ENCODE results near the gene CARD14.

Gene CARD14

GRCh38 chr17:80169784-80170500, at the start of gene CARD14:
CARD14 (plus strand) TSS chr17:80170030; CDS start chr17:80181439, 11,409 bp downstream.
- no peaks in the 10 kb centered on the region for H3K4me1 Mint-ChIP-seq (ENCODE audit: low read depth)
- H3K4me3 Mint-ChIP-seq, result no peak within 1 kb of the TSS
- no peaks in the 10 kb centered on the region for H3K36me3 Mint-ChIP-seq (ENCODE audit: low read depth)
- H3K27me3 Mint-ChIP-seq, result no peaks in the 10 kb centered on the region
- no peak within 1 kb of the TSS for H3K27ac Mint-ChIP-seq
- H3K9me3 Mint-ChIP-seq, result no peaks in the 10 kb centered on the region

DNA sequence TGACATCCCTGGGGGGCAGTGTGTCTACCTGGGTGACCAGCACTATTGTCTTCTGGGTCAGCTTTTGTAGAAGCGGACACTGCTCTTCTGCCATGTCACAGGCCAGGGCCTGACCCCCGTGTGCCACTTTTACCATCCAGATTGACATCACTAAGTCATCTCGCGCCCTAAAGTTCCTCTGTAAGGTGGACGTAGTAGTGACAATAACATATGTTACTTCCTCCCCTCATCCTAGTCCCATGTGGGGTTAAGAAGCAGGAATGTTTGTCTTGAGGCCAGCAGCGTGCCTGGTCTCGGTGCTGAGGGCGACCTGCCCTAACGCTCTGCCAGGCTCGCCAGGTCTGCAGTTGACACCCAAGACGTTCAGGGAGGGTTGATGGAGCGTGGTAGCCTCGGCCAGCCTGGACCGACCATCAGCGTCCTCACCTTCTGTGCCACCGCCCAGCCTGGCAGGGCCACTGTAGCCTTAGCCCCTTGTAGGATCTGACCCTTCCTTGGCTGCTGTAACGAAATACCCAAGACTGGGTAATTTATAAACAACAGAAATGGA, 47.7 kb upstream of the CARD14 start:
- no peak overlapping the region for H3K4me3 Mint-ChIP-seq
- H3K4me1 Mint-ChIP-seq (ENCODE audit: low read depth), result no peaks in the 10 kb centered on the region
- H3K9me3 Mint-ChIP-seq, result no peaks in the 10 kb centered on the region

DNA sequence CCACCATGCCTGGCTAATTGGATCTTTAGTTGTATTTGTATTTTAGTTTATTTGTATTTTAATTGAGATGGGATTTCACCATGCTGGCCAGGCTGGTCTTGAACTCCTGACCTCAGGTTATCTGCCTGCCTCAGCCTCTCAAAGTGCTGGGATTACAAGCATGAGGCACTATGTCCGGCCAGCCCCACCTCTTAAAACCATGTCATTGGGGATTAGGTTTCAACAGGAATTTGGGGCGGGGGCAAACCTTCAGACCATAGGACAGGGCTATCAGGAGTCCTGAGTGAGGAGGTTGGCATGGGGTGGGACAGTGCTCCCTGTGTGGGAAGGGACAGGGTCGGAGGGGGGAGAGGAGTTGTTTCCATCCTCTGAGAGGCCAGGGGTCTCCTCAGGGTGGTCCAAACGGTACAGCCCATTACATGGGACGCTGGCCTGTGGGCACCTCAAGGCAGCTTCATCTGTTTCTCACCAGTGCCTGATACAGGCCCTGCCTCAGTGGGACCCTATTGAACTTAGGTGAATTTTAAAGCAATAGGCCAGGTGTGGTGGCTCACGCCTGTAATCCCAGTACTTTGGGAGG, 46.8 kb upstream of the CARD14 start:
- peaks cover 13% of the 10 kb centered on the region for H3K27me3 Mint-ChIP-seq
- no peaks in the 10 kb centered on the region for H3K9me3 Mint-ChIP-seq
- H3K27ac Mint-ChIP-seq, result no peak overlapping the region
- H3K4me3 Mint-ChIP-seq, result no peak overlapping the region
- no peaks in the 10 kb centered on the region for H3K4me1 Mint-ChIP-seq (ENCODE audit: low read depth)
- no peaks in the 10 kb centered on the region for H3K36me3 Mint-ChIP-seq (ENCODE audit: low read depth)

More for the DNA sequence above, 47.7 kb upstream of the CARD14 start:
- Mint-ChIP-seq H3K36me3 (ENCODE audit: low read depth) (no peaks in the 10 kb centered on the region), H3K27me3 (peaks cover 7% of the 10 kb centered on the region), H3K27ac (no peak overlapping the region)

GRCh38 chr17:80123791-80124190, 46.0 kb upstream of the CARD14 start:
- no peaks in the 10 kb centered on the region for H3K4me1 Mint-ChIP-seq (ENCODE audit: low read depth)
- no peak overlapping the region for H3K4me3 Mint-ChIP-seq
- H3K27ac Mint-ChIP-seq, result no peak overlapping the region
- no peaks in the 10 kb centered on the region for H3K9me3 Mint-ChIP-seq
- H3K27me3 Mint-ChIP-seq, result peaks cover 19% of the 10 kb centered on the region
- no peaks in the 10 kb centered on the region for H3K36me3 Mint-ChIP-seq (ENCODE audit: low read depth)

DNA sequence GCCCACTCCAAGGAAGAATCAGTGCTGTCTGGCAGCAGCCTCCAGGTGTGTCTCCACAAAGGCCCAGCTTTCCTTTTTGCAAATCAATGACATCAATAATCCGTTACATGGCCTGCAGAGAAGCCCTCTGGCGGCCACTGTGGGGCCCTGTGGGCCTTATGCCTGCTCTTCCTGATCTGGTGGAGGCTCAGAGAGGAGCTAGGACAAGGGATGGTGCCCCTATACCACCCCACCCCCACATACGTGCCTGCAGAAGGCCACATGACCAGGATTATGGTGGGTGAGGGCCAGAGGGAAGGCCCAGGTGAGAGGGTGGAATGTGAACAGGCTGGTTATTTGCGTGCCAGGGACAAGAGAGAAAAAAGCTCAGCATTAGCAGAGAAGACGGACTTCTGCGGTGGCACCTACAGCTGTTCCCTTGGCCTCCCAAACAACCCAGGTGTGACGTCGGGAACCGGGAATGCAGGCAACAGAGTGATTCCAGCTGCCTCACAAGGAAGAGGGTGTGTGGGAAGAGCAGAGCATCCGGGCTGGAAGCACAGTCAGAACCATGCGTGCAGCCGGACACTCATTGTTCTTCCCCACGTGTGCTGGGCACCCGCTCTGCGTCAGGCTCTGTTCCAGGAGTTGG, 45.4 kb upstream of the CARD14 start:
- no peaks in the 10 kb centered on the region for H3K36me3 Mint-ChIP-seq (ENCODE audit: low read depth)
- H3K27ac Mint-ChIP-seq, result no peak overlapping the region
- no peak overlapping the region for H3K4me3 Mint-ChIP-seq
- peaks cover 24% of the 10 kb centered on the region for H3K27me3 Mint-ChIP-seq
- no peaks in the 10 kb centered on the region for H3K9me3 Mint-ChIP-seq
- H3K4me1 Mint-ChIP-seq (ENCODE audit: low read depth), result no peaks in the 10 kb centered on the region

GRCh38 chr17:80125656-80126448, 44.0 kb upstream of the CARD14 start:
- H3K9me3 Mint-ChIP-seq, result no peaks in the 10 kb centered on the region
- H3K27ac Mint-ChIP-seq, result no peak overlapping the region
- H3K27me3 Mint-ChIP-seq, result peaks cover 27% of the 10 kb centered on the region

GRCh38 chr17:80126449-80126715, 43.4 kb upstream of the CARD14 start:
- H3K36me3 Mint-ChIP-seq (ENCODE audit: low read depth), result no peaks in the 10 kb centered on the region
- peaks cover 27% of the 10 kb centered on the region for H3K27me3 Mint-ChIP-seq
- H3K4me1 Mint-ChIP-seq (ENCODE audit: low read depth), result no peaks in the 10 kb centered on the region
- no peak overlapping the region for H3K4me3 Mint-ChIP-seq
- H3K9me3 Mint-ChIP-seq, result no peaks in the 10 kb centered on the region
- H3K27ac Mint-ChIP-seq, result no peak overlapping the region

More at GRCh38 chr17:80125656-80126448, 44.0 kb upstream of the CARD14 start:
- Mint-ChIP-seq H3K36me3 (ENCODE audit: low read depth) (no peaks in the 10 kb centered on the region), H3K4me3 (no peak overlapping the region), H3K4me1 (ENCODE audit: low read depth) (no peaks in the 10 kb centered on the region)

- peaks cover 27% of the 10 kb centered on the region for H3K27me3 Mint-ChIP-seq
- H3K9me3 Mint-ChIP-seq, result no peaks in the 10 kb centered on the region
- no peak overlapping the region for H3K4me3 Mint-ChIP-seq
- no peaks in the 10 kb centered on the region for H3K4me1 Mint-ChIP-seq (ENCODE audit: low read depth)
- no peak overlapping the region for H3K27ac Mint-ChIP-seq
- H3K36me3 Mint-ChIP-seq (ENCODE audit: low read depth), result peaks cover 17% of the 10 kb centered on the region
These were observed 40.7 kb upstream of the CARD14 start for GRCh38 chr17:80129006-80129565.

GRCh38 chr17:80130992-80131391, 38.8 kb upstream of the CARD14 start:
- Mint-ChIP-seq H3K4me1 (ENCODE audit: low read depth) (no peaks in the 10 kb centered on the region), H3K36me3 (ENCODE audit: low read depth) (peaks cover 34% of the 10 kb centered on the region), H3K9me3 (no peaks in the 10 kb centered on the region), H3K27me3 (peaks cover 27% of the 10 kb centered on the region), H3K4me3 (no peak overlapping the region), H3K27ac (no peak overlapping the region)

GRCh38 chr17:80132906-80133625, 36.8 kb upstream of the CARD14 start:
- peaks cover 13% of the 10 kb centered on the region for H3K27me3 Mint-ChIP-seq
- no peaks in the 10 kb centered on the region for H3K4me1 Mint-ChIP-seq (ENCODE audit: low read depth)
- H3K9me3 Mint-ChIP-seq, result no peaks in the 10 kb centered on the region
- H3K4me3 Mint-ChIP-seq, result no peak overlapping the region
- peak overlapping the region; percentile 29 for H3K27ac Mint-ChIP-seq
- H3K36me3 Mint-ChIP-seq (ENCODE audit: low read depth), result peaks cover 54% of the 10 kb centered on the region

- H3K4me1 Mint-ChIP-seq (ENCODE audit: low read depth), result no peaks in the 10 kb centered on the region
- H3K27ac Mint-ChIP-seq, result no peak overlapping the region
These were observed 36.2 kb upstream of the CARD14 start for GRCh38 chr17:80133626-80133970.

GRCh38 chr17:80137131-80137530, 32.7 kb upstream of the CARD14 start:
- no peak overlapping the region for H3K27ac Mint-ChIP-seq
- H3K4me3 Mint-ChIP-seq, result no peak overlapping the region
- peaks cover 89% of the 10 kb centered on the region for H3K36me3 Mint-ChIP-seq (ENCODE audit: low read depth)
- H3K27me3 Mint-ChIP-seq, result no peaks in the 10 kb centered on the region
- no peaks in the 10 kb centered on the region for H3K4me1 Mint-ChIP-seq (ENCODE audit: low read depth)
- H3K9me3 Mint-ChIP-seq, result no peaks in the 10 kb centered on the region

More at GRCh38 chr17:80133626-80133970, 36.2 kb upstream of the CARD14 start:
- no peaks in the 10 kb centered on the region for H3K9me3 Mint-ChIP-seq
- H3K4me3 Mint-ChIP-seq, result no peak overlapping the region
- peaks cover 59% of the 10 kb centered on the region for H3K36me3 Mint-ChIP-seq (ENCODE audit: low read depth)
- H3K27me3 Mint-ChIP-seq, result peaks cover 10% of the 10 kb centered on the region

- H3K36me3 Mint-ChIP-seq (ENCODE audit: low read depth), result peaks cover 89% of the 10 kb centered on the region
These were observed 30.9 kb upstream of the CARD14 start for GRCh38 chr17:80138856-80139426.

More at GRCh38 chr17:80138856-80139426, 30.9 kb upstream of the CARD14 start:
- H3K4me3 Mint-ChIP-seq, result no peak overlapping the region
- peaks cover 5% of the 10 kb centered on the region for H3K4me1 Mint-ChIP-seq (ENCODE audit: low read depth)
- no peaks in the 10 kb centered on the region for H3K9me3 Mint-ChIP-seq
- no peaks in the 10 kb centered on the region for H3K27me3 Mint-ChIP-seq
- H3K27ac Mint-ChIP-seq, result no peak overlapping the region

Data from stimulated activated naive CD8-positive, alpha-beta T cell treated with anti-CD3 and anti-CD28 coated beads, Interleukin-15, Interleukin-2, amounts not matched to agents 100 ng/mL and 50 ng/mL, for 24 hours (primary cell).